Epithelial cell of esophagus (primary cell): ENCODE results near the gene LCOR.

Source experiments
- DNase-seq: peaks from one replicate; pipeline ENCODE4 v3.0.0; 2010; ENCODE audit warnings: low read depth
- H3K4me3 ChIP-seq: 2 replicates; pipeline ENCODE4 v1.5.1; 2011; ENCODE audit warnings: mild to moderate bottlenecking, low read length, control low read depth
- TF ChIP-seq, protein P1 (sequence below): IDR thresholded peaks from 2 replicates; pipeline ENCODE4 v1.5.1; 2011; ENCODE audit warnings: low read depth, mild to moderate bottlenecking, low read length, control low read depth, inconsistent platforms; ENCODE audit not compliant: insufficient read depth; ENCODE audit errors: missing control alignments

The LCOR gene

DNA sequence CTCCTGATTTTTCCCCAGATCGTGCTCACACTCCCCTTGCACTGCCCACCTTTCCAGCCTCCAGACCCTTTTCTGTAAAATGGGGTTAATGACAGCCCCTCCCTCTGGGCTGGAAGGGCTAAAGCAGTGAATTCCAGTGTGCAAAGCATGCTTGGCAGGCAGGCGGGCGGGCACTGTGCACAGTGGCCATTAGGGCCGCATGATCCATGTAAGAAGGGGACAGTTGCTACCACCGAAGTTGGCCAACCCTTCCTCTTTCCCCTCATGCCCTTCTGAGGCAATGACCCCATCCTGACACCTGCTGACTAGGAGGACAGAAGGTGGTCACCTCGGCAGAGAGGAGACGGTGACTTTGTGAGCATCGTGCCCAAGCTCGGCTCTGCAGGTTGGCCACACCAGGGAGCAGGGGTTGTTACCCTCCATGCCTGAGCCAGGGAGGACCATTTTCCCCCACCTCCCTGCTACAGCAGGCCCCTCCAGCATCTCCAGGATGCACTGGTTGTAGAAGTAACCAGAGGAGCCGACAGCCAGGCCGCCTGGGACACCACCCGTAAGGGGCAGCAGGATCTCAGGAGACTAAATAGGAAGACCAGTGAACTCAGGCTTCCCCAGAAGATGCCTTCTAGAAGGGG, 187.2 kb downstream of the LCOR start:
- no peak for DNase-seq
- TF ChIP-seq, protein P1, sequence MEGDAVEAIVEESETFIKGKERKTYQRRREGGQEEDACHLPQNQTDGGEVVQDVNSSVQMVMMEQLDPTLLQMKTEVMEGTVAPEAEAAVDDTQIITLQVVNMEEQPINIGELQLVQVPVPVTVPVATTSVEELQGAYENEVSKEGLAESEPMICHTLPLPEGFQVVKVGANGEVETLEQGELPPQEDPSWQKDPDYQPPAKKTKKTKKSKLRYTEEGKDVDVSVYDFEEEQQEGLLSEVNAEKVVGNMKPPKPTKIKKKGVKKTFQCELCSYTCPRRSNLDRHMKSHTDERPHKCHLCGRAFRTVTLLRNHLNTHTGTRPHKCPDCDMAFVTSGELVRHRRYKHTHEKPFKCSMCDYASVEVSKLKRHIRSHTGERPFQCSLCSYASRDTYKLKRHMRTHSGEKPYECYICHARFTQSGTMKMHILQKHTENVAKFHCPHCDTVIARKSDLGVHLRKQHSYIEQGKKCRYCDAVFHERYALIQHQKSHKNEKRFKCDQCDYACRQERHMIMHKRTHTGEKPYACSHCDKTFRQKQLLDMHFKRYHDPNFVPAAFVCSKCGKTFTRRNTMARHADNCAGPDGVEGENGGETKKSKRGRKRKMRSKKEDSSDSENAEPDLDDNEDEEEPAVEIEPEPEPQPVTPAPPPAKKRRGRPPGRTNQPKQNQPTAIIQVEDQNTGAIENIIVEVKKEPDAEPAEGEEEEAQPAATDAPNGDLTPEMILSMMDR, result no peak

DNA sequence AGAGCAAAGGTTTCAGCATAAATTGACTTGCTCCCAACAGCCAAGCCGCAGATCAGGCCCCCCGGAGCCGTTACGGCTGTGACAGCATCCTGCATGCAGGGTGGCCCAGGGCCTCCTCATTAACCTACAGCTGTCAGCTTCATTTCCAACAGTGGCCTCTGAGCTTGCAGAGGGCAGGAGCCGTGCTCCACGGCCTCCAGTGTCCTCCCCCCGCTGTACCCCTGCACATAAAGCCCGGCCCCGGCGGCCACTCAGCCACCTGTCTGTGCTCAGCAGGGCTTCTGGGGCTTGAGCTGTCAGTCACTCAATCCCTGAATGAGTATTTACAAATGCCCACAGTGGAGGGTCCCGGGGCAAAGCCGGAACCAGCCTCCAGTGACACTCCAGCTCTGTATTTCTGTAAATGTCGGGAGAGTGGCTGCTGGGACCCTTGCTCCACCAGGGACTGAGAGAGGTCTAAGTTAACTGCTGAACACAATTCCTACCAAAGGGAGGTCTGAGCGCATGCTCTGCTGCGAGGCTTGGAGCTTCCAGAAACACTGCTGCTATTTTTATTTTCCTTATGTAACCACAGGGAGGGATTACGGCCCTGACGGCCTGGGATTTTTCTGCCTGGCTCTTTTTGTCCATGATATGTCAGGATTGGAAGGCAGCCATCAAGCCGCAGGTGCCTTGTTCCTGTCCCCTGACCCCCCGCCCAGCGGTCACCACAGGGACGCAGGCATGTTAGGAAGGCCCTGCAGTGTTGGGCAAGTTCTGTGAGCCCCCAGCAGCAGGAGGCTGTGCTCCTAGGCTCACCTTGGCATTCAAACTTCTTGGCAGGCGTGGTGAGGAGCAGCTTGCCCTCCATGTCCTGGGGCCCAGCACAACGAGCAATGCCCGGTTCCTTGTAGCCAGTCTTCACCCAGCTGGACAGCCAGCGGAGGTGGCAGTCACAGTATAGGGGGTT, 188.6 kb downstream of the LCOR start:
- no peak for DNase-seq
- TF ChIP-seq, protein P1, result no peak
- no peak overlapping the region for H3K4me3 ChIP-seq

More for the DNA sequence above, 187.2 kb downstream of the LCOR start:
- no peak overlapping the region for H3K4me3 ChIP-seq

- no peak for DNase-seq
- H3K4me3 ChIP-seq, result no peak overlapping the region
- TF ChIP-seq, protein P1, result no peak
Observed at GRCh38 chr10:97022616-97023015, 190.5 kb downstream of the LCOR start.

GRCh38 chr10:97023401-97024167, 191.5 kb downstream of the LCOR start:
- no peak for DNase-seq
- TF ChIP-seq, protein P1, result no peak
- H3K4me3 ChIP-seq, result no peak overlapping the region

- peak; percentile 83 for DNase-seq
- no peak overlapping the region for H3K4me3 ChIP-seq
- TF ChIP-seq, protein P1, result no peak
Observed at GRCh38 chr10:97024168-97025073, 192.3 kb downstream of the LCOR start.

DNA sequence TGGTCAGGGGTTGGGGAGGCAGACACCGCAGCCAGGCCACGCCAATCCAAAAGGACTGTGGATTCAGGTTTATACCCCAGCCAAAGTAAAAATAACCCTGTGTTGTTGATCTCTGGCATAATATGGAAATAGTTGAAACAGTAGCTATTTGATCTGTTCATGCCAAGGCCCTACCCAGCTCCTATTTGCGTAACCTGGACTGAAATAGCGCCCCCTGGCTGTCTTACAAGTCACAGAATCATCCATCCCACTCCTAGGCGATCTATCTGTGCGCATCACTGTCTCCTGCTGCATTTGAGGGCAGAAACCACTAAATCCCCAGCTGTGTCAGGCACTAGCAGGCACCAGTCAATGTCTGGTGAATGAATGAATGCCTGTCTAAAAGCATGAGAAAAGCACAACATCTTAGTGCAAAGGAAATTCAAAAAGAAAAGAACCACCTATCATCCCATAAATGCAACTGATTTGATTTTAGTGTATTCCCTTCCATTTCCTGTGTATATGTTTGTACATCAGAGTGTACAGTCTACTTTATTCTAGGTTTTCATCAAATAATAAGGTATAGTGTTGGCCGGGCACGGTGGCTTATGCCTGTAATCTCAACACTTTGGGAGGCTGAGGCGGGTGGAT, 193.6 kb downstream of the LCOR start:
- no peak overlapping the region for H3K4me3 ChIP-seq
- TF ChIP-seq, protein P1, result peak; percentile 67
- peak; percentile 73 for DNase-seq
